ENCODE results near the gene SZT2.
"Not testable (repeated sequence)": the region's sequence is repeated elsewhere in the genome, so short reads cannot be mapped to it uniquely, and the experiment has no call there.

Gene SZT2

DNA sequence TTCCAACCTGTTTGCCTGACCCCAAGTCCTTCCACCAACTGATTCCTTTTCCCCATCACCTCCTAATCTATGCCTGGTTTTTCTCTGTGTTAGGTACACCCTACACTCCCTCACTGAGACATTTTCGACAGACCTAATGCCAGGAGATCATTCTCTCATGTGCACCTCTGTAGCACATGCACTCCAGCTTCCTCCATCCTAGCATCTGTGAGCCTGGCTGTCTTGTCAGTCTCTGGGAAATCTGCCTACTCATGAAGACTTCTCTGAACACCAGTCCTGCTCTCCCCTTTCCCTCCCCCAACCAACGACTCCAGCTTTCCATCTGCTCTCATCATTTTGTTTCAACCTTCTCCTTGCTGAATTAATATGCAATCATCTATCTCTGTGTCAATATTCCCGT is 1.1 kb upstream of the SZT2 start:
- no peak for DNase-seq (ENCODE audit: low read depth)

DNA sequence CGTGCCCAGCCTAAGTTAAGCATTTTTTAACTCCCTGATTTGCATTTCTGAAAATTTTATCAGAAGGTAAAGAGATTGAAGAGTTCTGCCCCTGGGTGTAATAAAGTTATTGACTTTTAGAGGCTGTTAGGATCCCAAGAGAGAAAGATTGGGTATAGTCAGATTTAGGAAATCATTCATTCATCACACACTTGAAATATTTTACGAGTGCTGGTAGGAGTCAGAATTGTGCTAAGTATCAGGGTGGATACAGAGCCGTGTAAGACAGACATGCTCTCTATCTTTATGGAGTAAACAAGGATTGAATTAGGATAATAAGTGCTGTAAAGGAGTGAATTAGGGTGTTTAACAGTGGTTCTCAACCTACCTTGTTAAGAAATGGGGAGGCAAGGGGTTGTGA is 3.0 kb downstream of the SZT2 start:
- no peak for DNase-seq (ENCODE audit: low read depth)

DNA sequence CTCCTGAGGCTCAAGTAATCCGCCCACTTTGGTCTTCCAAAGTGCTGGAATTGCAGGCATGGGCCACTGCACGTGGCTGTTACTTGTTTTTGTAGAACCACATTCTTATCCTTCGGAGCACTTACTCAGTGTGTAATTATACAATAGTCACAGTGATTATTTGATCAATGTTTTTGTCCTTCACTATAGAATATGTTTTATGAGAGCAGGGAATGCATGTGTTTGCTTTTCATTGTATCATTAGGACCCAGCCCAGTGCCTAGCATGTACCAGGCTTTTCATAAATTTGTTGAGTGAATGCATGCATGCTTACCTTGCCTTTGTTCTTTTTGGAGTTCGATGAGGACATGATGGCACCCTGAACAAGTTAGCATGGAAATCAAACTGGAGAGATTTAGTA is 5.8 kb downstream of the SZT2 start:
- no peak for DNase-seq (ENCODE audit: low read depth)

DNA sequence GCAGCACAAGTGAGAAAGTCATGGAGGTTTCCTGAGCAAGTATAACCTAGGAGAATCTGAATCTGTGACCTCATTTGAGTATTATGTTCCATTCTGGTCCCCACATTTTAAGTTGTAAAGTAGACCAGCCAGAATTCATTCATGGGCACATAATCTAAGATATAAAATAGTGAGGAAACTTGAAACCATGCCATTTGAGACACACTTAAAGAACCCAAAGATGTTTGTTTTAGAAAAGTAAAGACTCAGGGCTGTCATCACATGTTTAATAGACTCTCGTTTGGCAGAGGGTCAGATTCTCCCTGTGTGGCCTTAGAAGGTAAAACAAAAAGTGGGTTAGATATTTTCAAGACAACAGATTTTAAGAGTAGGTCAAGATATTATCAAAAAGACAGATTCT is 6.4 kb downstream of the SZT2 start:
- DNase-seq (ENCODE audit: low read depth), result no peak

DNA sequence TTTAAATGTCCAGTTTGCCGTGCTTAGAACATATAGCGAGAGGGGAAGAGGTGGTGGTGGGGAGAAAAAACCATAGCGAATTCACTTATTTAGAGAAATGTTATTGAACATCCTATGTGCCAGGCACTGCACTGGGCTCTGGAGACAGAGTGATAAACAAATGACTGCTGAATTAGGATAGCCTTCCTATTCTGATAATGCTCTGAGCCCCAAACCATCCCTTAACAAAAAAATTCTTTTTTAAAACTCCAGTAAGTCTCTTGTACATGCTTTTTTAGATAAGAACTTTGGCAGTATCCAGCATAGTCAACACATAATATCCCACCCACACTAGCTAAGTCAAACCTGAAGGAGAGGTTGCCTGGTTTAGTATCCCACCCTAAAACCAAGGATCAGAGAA is 8.5 kb downstream of the SZT2 start:
- DNase-seq (ENCODE audit: low read depth), result no peak

DNA sequence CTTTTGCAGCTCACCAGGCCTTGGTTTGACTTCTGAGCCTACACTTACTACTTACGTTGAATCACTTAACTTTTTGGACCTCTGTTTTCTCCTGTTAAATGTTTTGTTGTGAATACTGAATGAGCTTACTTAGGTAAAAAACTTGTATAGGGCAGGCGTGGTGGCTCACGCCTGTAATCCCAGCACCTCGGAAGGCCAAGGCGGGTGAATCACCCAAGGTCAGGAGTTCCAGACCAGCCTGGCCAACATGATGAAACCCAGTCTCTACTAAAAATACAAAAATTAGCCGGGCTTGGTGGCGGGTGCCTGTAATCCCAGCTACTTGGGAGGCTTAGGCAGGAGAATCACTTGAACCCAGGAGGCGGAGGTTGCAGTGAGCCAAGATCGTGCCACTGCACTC is 10.7 kb downstream of the SZT2 start:
- DNase-seq (ENCODE audit: low read depth), result not testable (repeated sequence)

DNA sequence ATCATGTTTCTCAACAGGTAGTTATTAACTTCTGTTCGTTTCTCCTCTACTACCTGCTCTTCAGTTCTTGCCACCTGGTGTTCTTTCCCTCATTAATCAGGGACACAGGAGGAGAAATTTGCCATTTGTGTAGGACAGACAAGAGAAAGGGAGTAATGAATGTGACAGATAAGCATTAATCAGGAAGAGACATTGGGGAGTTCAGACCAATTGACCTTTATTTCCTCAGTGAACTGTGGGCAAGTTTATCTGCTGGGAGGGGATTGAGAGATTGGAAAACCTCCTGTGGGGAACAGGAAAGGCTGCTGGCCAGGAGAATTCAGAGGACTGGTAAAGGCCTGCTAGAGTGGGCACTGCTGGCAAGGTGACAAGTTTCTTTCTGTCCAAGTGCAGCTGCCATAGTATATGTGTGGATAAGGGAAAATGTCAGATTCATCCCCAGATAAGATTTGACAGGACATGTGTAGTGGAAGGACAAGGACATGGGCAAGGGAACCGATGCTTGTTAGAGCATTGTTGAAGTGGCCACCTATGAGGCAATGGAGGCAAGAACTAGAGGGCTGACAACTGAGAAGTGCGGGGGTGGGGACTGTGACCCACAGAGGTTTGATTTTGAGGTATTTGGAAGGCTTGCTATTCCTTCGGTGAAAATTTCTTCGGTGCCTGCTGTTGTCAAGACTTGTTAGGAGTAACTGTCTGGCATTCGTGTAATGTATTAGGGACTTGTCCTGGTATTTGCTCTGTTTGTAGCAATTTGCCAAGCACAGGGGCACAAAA is 12.6 kb downstream of the SZT2 start:
- DNase-seq (ENCODE audit: low read depth), result no peak

DNA sequence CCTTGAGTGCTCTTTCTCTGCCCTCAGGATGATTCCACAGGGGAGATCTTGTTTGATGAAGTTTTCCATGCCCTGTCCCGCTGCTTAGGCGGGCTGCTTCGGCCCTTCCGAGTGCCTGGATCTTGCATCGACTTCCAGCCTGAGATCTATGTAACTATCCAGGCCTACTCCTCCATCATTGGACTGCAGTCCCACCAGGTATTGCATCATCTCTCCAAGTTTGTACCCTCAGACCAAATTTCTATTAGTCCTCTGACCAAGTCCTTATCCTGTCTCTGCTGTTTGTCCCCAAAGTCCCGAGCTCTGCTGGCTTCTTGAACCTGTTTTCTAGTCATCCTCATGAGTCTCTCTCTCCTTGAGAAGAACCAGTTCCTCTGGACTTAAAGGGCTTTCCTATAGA is 14.7 kb downstream of the SZT2 start:
- no peak for DNase-seq (ENCODE audit: low read depth)

DNA sequence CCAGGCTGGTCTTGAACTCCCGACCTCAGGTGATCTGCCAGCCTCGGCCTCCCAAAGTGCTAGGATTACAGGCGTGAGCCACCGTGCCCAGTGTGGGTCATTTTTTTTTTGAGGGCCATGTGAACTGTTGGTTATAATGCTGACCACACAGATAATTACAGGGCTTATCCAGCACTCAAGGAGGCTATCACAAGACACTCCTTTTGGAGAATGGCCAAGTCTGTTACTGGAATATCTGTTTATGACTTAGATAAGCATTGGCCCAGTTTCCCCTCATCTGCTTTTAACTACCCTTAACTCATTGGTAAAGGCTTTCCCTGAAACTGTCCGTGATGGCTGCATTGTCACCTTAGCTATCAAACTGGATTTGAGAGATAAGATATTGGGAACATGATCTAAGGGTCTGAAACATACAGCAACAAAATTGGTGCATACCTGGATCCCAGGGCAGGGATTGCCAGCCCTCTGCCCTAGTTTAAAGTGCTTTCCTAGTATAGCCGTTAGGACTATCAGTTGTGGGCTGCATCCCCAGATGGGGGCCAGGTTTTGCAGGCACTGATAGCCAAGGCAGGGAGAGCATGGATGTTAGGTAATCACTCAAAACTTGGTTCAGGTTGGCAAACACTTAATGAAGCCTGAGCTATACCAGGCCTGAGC is 15.6 kb downstream of the SZT2 start:
- no peak for DNase-seq (ENCODE audit: low read depth)

DNA sequence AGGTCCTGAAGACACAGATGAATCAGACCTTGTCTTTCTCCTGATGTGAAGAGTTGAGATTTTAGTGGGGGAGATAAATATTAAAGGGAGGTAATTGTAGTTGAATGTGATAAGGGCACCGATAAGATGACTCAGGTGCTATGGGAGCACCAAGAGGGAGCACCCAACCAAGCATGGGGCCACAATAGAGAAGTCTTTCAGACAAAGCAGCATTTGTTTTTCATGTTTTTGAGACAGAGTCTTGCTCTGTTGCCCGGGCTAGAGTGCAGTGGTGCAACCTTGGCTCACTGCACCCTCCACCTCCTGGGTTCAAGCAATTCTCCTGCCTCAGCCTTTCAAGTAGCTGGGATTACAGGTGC is 16.2 kb downstream of the SZT2 start:
- DNase-seq (ENCODE audit: low read depth), result no peak

DNA sequence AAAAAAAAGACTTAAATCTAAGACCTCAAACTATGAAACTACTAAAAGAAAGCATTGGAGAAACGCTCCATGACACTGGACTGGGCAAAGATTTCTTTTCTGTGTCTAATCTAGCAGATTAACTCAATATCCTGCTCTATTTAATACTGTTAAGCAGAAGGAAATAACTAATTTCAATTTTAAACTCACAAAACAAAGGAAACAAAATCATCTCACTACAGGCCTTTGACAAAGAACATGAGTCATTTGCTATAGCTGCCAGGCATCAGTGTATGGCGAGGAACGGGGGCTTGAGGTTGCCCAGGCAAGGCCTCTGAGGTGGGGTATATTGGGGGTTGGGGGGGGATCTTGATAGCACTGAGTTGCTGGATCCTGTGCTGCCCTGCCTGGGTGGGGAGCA is 20.9 kb downstream of the SZT2 start:
- no peak for DNase-seq (ENCODE audit: low read depth)

DNA sequence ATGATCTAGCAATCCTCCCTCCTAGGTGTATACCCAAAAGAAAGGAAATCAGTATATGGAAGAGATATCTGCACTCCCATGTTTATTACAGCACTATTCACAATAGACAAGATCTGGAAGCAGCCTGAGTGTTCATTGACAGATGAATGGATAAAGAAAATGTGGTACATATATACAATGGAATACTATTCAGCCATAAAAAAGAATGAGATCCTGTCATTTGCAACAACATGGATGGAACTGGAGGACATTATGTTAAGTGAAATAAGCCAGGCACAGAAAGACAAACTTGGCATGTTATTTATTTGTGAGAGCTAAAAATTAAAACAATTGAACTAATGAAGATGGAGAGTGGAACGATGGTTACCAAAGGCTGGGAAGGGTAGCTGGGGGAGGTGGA is 23.7 kb downstream of the SZT2 start:
- not testable (repeated sequence) for DNase-seq (ENCODE audit: low read depth)

DNA sequence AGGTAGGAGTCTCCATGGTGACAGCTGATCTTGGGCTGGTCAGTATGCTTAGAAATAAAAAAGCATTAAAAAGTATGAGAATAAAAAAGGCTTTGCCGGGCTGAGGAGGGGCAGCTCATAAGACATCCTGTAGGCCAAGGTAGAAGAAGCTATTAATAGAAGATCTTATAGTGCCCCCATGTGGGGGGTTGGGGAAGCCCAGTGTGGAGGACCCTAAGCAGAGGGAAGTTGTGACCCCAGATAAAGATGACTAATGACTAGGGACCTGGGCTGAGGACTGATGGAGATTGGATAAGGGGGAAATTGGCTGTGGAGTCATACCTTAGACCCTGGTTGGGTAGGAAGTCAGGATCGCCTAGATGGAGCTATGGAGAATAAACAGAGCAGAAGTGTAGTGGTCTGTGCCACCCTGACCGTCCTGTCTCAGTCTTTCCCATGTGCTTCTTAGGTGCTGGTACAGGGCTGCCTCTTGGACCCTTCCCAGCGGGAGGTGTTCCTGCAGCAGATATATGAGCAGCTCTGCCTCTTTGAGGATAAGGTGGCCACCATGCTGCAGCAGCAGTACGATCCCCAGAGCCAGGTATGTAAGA is 25.0 kb downstream of the SZT2 start:
- DNase-seq (ENCODE audit: low read depth), result no peak

DNA sequence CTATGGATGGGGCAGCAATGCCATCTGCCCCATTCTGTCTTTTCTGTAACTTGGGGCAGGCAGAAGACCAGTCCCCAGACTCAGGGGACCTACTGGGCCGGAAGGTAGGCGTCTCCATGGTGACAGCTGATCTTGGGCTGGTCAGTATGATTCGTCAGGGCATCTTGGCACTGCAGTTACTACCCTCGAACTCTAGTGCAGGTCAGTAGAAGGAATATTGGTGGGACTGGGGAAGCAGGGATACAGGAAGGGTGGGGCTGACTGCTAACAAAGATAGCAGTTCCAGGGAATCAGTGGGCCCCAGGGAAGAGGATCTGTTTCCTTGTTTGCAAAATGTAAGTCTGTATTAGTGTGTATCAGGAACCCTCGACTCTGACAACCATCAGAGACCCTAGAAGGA is 26.2 kb downstream of the SZT2 start:
- no peak for DNase-seq (ENCODE audit: low read depth)

DNA sequence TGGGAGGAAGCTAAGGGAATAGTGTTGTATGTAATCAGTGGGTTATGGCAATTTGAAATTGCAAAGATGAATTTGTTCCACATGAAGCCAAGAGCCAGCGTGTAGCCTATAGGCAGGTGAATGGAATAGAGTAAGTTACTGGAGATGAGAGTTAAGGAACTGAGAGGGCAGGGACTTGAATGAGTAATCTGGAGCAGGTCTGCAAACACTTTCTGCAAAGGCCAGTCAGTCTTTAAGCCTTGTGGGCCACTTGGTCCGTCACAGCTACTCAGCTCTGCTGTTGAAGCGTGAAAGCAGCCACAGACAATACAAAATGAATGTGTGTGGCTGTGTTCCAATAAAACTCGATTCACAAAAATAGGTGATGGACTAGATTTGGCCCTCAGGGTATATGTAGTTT is 29.2 kb downstream of the SZT2 start:
- DNase-seq (ENCODE audit: low read depth), result no peak

DNA sequence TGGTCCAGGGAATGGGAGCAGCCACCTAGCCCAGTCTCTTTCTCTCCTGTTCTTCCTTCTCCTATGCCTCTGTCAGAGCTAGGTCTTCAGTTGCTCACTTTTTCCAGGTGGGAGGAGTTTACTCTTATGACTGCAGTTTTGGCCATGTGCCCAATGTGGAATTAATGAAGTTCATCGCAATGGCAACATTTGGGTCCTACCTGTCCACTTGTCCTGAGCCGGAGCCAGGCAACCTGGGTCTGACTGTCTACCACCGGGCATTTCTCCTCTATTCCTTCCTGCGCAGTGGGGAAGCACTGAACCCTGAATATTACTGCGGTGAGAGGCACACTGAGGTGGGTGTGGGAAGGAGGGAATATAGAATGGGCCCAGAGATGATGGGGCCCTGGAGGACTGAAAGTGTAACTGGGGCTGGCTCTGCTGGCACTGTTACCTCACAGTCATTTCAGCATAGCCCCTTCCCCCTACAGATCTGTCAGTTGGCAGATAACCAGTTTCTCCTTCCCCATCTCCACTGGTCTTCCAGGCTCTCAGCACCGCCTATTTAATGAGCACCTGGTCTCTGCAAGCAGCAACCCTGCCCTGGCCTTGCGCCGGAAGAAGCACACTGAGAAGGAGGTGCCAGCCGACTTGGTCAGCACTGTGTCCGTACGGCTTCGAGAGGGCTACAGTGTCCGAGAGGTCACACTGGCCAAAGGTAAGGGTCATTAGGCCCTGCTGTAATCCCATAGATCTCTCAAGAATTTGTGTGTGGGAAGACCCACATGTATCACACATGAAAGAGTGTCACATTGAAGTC is 30.1 kb downstream of the SZT2 start:
- DNase-seq (ENCODE audit: low read depth), result no peak

DNA sequence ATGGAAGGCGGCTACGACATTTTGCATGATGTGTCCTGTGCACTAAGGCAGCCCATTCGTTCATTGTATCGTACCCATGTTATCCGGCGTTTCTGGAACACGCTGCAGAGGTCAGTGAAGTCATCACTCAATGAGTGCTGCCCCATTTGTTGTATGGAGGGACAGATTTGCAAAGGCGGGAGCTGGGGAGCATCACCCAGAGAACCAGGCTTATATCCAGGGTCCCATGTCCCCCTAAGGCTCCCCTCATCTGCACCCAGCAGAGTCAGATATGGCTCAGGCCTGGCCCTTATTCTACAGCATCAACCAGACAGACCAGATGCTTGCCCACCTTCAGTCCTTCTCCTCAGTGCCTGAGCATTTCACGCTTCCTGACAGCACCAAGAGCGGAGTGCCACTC is 31.2 kb downstream of the SZT2 start:
- DNase-seq (ENCODE audit: low read depth), result no peak

DNA sequence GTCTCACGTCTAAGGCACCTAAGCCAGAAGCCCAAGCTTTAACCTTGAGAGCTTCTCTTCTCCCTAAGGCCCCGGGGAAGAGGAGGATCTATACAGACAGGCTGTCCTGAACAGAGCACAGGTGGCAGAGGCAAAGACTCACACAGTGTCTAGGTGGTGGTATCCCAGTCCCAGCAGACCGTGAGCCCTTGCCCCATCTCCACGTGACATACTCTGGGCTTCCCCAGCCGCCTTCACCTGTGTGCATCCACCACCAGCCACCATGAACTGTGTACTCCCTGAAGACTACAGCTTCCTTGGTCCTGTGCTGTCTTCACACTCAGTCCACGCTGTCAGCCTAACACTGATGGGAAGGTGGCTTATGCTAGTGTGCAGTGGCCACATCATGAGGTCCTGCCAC is 31.7 kb downstream of the SZT2 start:
- DNase-seq (ENCODE audit: low read depth), result no peak

DNA sequence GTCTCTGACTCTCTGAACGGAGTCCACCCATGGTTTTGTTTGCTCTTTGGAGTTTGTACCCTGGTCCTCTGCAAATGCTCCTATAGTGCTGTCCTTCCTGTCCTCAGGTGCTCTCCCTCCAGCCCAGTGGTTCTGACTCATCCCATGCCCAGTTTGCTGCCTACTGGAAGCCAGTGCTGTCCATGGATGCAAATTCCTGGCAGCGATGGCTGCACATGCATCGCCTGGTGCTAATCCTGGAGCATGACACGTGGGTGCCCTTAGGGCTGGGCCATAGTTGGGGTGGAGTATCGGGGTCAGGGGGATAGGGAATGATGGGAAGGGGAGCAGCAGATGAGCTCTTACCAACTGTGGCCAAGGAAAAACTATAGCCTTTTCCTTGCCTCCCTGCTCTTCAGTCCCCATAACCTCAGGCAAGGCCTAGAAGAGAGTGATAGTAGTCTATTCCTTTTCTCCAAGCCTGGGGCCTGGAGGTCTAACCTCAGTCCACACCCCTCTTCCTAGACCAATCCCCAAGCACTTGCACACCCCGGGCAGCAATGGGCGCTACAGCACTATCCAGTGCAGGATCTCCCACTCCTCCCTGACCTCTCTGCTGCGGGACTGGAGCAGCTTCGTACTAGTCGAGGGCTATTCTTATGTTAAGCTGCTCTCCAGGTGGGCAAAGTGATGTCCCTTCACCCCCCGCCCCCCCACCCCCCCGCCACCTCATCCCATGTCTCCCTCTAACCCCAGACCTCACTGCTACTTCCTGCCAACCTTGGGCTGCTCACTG is 32.5 kb downstream of the SZT2 start:
- no peak for DNase-seq (ENCODE audit: low read depth)

DNA sequence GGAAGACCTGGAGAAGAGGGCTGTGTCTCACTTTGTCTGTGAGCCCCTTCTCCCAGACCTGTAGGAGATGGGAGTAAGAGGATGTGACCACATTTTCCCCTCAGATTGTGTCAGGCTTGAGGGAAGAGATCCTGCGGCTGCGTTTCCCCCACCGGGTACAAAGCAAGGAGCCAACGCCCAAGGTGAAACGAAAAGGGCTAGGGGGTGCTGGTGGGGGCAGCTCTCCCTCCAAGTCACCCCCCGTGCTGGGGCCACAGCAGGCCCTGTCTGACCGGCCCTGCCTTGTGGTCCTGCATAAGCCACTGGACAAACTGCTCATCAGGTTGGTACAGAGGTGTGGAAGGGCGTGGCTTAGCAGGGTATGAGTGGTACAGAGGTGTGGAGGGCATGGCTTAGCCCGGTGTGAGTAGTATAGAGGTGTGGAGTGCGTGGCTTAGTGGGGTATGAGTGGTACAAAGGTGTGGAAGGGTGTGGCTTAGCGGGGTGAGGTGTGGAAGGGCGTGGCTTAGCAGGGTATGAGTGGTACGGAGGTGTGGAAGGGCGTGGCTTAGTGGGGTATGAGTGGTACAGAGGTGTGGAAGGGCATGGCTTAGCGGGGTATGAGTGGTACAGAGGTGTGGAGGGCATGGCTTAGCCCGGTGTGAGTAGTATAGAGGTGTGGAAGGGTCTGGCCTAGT is 33.4 kb downstream of the SZT2 start:
- DNase-seq (ENCODE audit: low read depth), result no peak

Measured in fibroblast of the conjunctiva (primary cell).